ENCODE data around the gene NCAM1.

GRCh38 chr11:113286509-113287497, 325.6 kb downstream of the NCAM1 start:
- TF ChIP-seq POLR2A (IDR thresholded peaks at IDR 0.05; ENCODE audit: low read length) (no peak), GATA1 (IDR thresholded peaks at IDR 0.05; ENCODE audit: low read depth, low read length) (no peak)
